ENCODE measurements around the gene GALNT15.

The GALNT15 gene

DNA sequence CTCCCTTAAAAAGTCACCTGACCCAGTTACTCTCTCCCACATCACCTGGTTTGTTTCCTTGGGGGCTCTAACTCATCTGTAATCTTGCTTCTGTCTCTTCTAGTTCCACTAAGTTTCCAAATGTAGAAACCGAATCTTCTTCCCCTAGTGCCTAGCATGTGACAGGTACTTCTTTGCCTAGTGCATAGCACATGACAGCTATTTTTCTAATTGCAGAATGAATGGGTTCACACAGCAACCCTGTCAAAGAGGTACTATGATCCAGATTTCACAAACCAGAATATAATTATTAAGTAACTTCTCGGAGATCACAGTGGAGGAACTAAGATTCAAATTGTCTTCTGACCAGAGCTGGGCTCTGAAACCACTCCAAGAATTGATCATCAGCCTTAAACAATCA lies 82.8 kb downstream of the GALNT15 start:
- Mint-ChIP-seq H3K9me3 (no peaks in the 10 kb centered on the region), H3K27ac (no peak overlapping the region), H3K4me1 (no peaks in the 10 kb centered on the region), H3K27me3 (ENCODE audit: low read depth) (no peaks in the 10 kb centered on the region), H3K36me3 (ENCODE audit: low read depth) (peaks cover 5% of the 10 kb centered on the region), H3K4me3 (no peak overlapping the region)
- TF ChIP-seq, protein P1, sequence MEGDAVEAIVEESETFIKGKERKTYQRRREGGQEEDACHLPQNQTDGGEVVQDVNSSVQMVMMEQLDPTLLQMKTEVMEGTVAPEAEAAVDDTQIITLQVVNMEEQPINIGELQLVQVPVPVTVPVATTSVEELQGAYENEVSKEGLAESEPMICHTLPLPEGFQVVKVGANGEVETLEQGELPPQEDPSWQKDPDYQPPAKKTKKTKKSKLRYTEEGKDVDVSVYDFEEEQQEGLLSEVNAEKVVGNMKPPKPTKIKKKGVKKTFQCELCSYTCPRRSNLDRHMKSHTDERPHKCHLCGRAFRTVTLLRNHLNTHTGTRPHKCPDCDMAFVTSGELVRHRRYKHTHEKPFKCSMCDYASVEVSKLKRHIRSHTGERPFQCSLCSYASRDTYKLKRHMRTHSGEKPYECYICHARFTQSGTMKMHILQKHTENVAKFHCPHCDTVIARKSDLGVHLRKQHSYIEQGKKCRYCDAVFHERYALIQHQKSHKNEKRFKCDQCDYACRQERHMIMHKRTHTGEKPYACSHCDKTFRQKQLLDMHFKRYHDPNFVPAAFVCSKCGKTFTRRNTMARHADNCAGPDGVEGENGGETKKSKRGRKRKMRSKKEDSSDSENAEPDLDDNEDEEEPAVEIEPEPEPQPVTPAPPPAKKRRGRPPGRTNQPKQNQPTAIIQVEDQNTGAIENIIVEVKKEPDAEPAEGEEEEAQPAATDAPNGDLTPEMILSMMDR (IDR thresholded peaks at IDR 0.05; ENCODE audit: unreplicated experiment in 3 of 3) = no peak

DNA sequence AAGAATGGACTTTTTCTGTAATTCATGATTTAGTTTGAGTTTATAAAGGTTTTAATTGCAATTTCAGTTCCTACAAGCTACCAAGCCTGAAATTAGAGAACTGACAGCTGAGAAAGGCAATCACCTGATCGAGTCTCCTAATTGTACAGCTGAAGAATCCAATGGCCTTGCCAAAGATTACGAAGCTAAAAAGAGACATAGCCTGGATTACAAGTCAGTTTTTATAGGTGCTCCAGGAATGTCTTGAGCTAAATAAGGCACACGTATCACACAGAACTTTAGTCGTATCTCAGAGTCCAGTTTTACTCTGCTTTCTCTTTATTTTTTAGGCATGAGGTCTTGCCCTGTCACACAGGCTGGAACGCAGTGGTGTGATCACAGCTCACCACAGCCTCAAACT lies 83.7 kb downstream of the GALNT15 start:
- TF ChIP-seq, protein P1 (IDR thresholded peaks at IDR 0.05; ENCODE audit: unreplicated experiment in 3 of 3) = no peak
- Mint-ChIP-seq H3K4me1 (no peaks in the 10 kb centered on the region), H3K9me3 (no peaks in the 10 kb centered on the region), H3K36me3 (ENCODE audit: low read depth) (peaks cover 5% of the 10 kb centered on the region), H3K27ac (no peak overlapping the region), H3K4me3 (no peak overlapping the region), H3K27me3 (ENCODE audit: low read depth) (no peaks in the 10 kb centered on the region)

DNA sequence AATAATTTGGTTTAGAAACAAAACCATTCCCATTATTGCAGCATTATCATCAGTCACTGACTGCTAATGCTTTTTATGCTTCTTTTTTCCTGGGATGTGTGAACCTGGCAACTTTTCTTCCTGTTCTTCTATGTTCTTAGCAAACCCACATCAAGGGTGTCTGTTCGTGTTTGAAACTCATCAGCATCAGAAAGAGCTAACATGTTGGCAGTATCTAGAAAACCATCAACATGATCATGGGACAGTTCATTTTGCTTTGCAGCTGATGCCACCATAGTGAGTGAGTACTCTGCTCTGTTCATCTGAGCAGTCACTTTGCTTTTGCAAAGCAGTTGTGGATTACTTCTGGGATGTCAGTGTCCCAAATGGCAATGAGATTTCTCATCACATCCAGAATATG lies 84.4 kb downstream of the GALNT15 start:
- Mint-ChIP-seq H3K4me3 (no peak overlapping the region), H3K27me3 (ENCODE audit: low read depth) (no peaks in the 10 kb centered on the region), H3K4me1 (peaks cover under 1% of the 10 kb centered on the region), H3K27ac (no peak overlapping the region), H3K9me3 (no peaks in the 10 kb centered on the region), H3K36me3 (ENCODE audit: low read depth) (peaks cover 5% of the 10 kb centered on the region)
- TF ChIP-seq, protein P1 (IDR thresholded peaks at IDR 0.05; ENCODE audit: unreplicated experiment in 3 of 3) = no peak

DNA sequence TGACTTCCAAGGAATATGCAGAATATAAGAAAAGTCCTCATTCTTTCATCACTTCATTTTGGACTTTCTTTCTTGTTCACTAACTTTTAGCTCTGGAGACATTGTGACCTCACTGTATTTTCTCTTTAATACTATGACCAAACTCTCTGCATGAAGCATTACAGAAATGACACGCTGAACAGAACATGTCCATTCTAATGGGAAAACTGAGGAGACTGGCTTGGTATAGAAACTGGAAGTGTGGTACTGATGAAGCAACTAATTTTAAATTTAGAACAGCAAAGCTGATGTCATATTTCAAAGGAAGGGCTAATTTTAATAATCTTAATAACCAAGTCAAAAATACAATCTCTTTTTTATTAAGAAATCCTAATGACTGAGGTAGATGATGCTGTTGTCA lies 85.6 kb downstream of the GALNT15 start:
- no peak overlapping the region for H3K27ac Mint-ChIP-seq
- H3K36me3 Mint-ChIP-seq (ENCODE audit: low read depth) = peaks cover 5% of the 10 kb centered on the region
- no peaks in the 10 kb centered on the region for H3K9me3 Mint-ChIP-seq
- peaks cover 10% of the 10 kb centered on the region for H3K4me1 Mint-ChIP-seq
- TF ChIP-seq, protein P1 (IDR thresholded peaks at IDR 0.05; ENCODE audit: unreplicated experiment in 3 of 3) = no peak
- no peak overlapping the region for H3K4me3 Mint-ChIP-seq
- no peaks in the 10 kb centered on the region for H3K27me3 Mint-ChIP-seq (ENCODE audit: low read depth)

DNA sequence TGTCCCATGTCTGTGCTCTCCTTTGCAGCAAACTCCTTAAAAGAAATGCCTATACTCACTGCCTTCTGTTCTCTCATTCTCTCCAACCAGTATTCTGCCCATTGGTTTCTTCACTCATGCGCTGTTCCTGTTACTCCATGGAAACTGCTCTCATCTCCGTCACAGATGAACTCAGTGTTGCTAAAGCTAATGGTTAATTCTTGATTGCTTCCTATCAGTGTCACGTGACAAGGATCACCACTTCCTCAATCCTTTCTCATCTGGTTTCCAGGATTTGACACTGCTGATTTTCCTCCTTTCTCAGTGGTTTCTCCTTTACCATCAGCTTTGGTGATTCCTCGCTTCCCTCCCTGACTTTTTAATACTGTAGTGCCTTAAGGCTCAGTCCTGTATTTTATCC lies 87.7 kb downstream of the GALNT15 start:
- TF ChIP-seq, protein P1 (IDR thresholded peaks at IDR 0.05; ENCODE audit: unreplicated experiment in 3 of 3) = no peak
- Mint-ChIP-seq H3K27me3 (ENCODE audit: low read depth) (no peaks in the 10 kb centered on the region), H3K4me3 (no peak overlapping the region), H3K36me3 (ENCODE audit: low read depth) (peaks cover 5% of the 10 kb centered on the region), H3K9me3 (no peaks in the 10 kb centered on the region), H3K27ac (no peak overlapping the region), H3K4me1 (peaks cover 17% of the 10 kb centered on the region)

DNA sequence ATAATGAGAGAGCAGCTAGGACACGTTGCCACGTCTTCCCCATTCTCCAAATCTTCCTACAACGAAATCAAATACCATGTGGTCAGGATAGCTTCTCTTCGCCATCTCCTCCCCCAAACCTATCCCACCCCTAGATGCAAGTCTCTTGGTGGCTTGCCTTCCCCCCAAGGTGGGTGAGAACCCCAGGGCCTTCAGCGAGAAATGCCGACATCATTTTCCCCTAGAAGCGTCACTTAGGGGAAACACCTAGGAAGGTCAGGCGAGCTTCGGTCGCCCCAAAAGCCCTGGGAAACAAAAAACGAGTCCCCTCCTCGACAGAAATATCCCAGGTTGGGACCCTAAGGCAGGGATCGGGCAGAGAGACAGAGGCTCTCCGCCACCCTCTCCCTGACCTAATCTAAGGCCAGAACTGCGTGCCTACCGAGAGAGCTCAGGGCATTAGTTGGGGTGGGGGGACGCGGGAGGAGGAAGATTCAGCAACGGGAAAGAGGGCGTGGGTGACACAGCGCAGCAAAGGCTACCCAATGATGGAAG lies 89.8 kb downstream of the GALNT15 start:
- Mint-ChIP-seq H3K4me1 (peaks cover 23% of the 10 kb centered on the region), H3K4me3 (peak overlapping the region; percentile 97 to 99 (median 98)), H3K9me3 (no peaks in the 10 kb centered on the region), H3K27me3 (ENCODE audit: low read depth) (no peaks in the 10 kb centered on the region), H3K27ac (peak overlapping the region; percentile 84 to 89 (median 87)), H3K36me3 (ENCODE audit: low read depth) (peaks cover 5% of the 10 kb centered on the region)
- TF ChIP-seq, protein P1 (IDR thresholded peaks at IDR 0.05; ENCODE audit: unreplicated experiment in 3 of 3) = no peak

Data from nephron (organoid).